SHP77 (cell line): ENCODE results near the gene METTL22.

ENCODE experiments used
- DNase-seq, 2 experiments: peaks; one replicate each; lab custom pipeline; 2025; lab: John Stamatoyannopoulos, UW

METTL22 gene

GRCh38 chr16:8594149-8594666, 27.3 kb upstream of the METTL22 start:
- DNase-seq = no peak

- DNase-seq = no peak
Measured at GRCh38 chr16:8595783-8596182, 25.7 kb upstream of the METTL22 start.

- DNase-seq = no peak
Measured at GRCh38 chr16:8596581-8596980, 24.9 kb upstream of the METTL22 start.

GRCh38 chr16:8600144-8600775, 21.2 kb upstream of the METTL22 start:
- DNase-seq = no peak

- DNase-seq = no peak
Measured at GRCh38 chr16:8605554-8605953, 15.9 kb upstream of the METTL22 start.

- DNase-seq = no peak
Measured at GRCh38 chr16:8607214-8607613, 14.3 kb upstream of the METTL22 start.

- no peak for DNase-seq
Measured at GRCh38 chr16:8611122-8611521, 10.4 kb upstream of the METTL22 start.

GRCh38 chr16:8611886-8612600, 9.5 kb upstream of the METTL22 start:
- DNase-seq = no peak

GRCh38 chr16:8614435-8615029, 7.0 kb upstream of the METTL22 start:
- DNase-seq = no peak

GRCh38 chr16:8619671-8620370, 1.7 kb upstream of the METTL22 start:
- DNase-seq = no peak

GRCh38 chr16:8620535-8620934, 963 bp upstream of the METTL22 start:
- DNase-seq = no peak

- DNase-seq = no peak
Measured at GRCh38 chr16:8621222-8621571, 301 bp upstream of the METTL22 start.

- no peak for DNase-seq
Measured at GRCh38 chr16:8622315-8622656, 788 bp downstream of the METTL22 start.

- no peak for DNase-seq
Measured at GRCh38 chr16:8623634-8624033, 2.1 kb downstream of the METTL22 start.

GRCh38 chr16:8625491-8626087, 4.1 kb downstream of the METTL22 start:
- no peak for DNase-seq

GRCh38 chr16:8626946-8627345, 5.4 kb downstream of the METTL22 start:
- DNase-seq = no peak

GRCh38 chr16:8627456-8627855, 6.0 kb downstream of the METTL22 start:
- no peak for DNase-seq

- DNase-seq = no peak
Measured at GRCh38 chr16:8628981-8629725, 7.7 kb downstream of the METTL22 start.

- DNase-seq = no peak
Measured at GRCh38 chr16:8630255-8630953, 8.9 kb downstream of the METTL22 start.

- DNase-seq = no peak
Measured at GRCh38 chr16:8631373-8631772, 9.9 kb downstream of the METTL22 start.
